Cortex of kidney (tissue), 1 donor: Measurements from ENCODE around the gene KCNJ18.
"Not testable (repeated sequence)": the region's sequence is repeated elsewhere in the genome, so short reads cannot be mapped to it uniquely, and the experiment has no call there.

Experiments used
- DNase-seq: peaks from one replicate; lab custom pipeline; 2025; lab: John Stamatoyannopoulos, UW

The KCNJ18 gene

DNA sequence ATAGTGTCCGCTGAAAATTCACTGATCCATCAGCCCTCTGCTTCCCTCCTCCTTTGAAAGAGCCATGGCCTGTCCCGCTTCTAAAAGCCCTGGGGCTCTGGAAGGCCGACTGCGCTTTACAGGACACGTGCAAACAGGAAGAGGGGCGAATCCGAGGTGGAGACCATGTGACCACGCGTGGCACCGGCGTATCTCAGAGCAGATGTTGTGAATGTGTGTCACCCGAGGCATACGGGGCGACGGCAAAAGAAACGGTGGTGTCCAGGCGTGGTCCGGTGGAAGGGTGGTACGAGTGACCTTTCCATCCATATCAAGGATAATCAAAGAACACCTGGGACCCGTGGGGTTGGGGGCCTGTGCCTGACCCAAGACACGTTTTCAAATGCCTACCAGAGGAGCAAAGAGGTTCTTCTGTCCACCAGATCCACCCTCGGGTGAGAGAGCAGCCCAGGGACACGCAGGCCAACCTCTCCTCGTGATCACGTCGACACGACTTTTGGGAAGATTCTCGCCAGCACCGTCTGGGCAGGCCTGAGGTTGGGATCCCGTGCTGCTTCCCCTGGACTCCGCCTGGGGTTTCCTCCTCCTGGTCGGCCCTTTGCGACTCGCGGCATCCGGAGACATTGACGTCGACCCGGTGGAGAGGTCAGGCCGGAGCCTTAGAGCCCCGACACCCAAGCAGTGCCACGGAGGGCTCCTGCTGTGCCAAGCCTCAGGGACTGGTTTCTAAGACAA is 7.1 kb upstream of the KCNJ18 start:
- not testable (repeated sequence) for DNase-seq

- no peak for DNase-seq
These were observed 5.9 kb upstream of the KCNJ18 start for GRCh38 chr17:21686165-21687015.

- DNase-seq: no peak
These were observed 5.0 kb upstream of the KCNJ18 start for GRCh38 chr17:21687136-21687953.

DNA sequence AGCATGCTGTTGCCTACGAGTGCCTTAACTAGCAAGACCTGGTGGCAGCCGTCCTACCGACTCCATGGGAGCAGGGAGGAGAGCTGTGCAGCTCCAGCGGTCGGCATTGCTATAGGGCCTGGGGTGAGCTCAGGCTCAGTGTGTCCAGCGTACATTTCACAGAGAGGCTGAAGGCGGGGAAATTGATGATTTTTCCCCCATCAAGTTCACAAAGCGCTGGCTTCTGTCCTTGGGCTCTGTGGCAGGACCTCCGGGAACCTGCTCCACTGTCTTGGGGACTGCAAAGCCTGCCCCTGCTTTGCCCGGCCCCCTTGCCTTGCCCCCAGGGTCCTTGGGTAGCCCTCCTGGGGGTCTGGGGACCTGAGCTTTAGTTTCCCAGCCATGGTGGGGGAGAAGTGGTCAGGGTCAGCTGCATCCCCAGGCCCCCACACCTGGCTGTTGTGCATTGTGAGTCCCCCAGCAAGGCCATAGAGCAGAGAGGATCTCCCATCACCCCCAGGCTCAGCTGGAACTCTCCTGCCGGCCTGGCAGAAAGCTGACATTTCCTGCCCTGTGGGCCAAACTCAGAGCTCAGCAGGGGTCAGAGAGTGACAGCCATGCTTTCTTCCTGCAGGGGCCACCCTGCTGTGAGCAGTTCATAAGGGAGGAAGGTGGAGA is 3.9 kb upstream of the KCNJ18 start:
- no peak for DNase-seq

DNA sequence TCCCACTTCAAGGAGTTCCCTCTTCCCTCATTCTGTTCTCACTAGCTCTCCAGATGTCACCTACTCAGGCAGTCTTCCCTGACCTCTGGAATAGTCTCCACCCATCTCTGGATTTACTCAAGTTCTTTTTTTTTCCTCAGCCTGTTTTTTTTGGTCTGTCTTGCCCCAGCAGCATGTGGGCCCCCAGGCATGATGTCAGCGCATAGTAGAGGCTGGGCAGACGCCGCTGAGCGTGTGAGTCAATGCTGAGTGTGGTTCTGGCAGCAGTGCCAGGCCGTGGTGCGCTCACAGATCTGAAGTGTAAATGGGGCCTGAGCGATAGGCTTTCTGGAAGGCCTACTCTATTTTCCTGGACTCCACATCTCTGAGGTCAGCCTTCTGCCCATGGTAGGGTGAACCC is 2.7 kb upstream of the KCNJ18 start:
- no peak for DNase-seq

- DNase-seq: not testable (repeated sequence)
These were observed 1.5 kb upstream of the KCNJ18 start for GRCh38 chr17:21690811-21691210.

DNA sequence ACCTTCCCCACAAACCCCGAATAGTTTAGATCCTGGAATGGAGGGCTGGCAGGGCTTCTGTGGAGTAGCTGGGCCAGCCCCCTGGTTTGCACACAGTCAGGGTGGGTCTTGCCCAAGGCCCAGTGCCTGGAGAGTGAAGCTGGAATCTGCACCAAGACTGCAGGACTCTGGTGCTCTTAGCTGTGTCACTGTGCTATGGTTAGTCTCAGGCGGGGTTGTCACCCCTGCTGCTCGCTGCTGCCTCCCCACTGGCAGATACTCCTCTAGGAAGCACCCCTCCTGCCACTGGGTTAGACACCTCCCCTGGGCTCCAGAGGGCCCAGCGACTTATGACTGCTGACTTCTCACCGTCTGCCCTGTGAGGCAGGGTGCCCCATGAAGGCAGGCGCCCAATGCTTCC is 842 bp upstream of the KCNJ18 start:
- DNase-seq: not testable (repeated sequence)

DNA sequence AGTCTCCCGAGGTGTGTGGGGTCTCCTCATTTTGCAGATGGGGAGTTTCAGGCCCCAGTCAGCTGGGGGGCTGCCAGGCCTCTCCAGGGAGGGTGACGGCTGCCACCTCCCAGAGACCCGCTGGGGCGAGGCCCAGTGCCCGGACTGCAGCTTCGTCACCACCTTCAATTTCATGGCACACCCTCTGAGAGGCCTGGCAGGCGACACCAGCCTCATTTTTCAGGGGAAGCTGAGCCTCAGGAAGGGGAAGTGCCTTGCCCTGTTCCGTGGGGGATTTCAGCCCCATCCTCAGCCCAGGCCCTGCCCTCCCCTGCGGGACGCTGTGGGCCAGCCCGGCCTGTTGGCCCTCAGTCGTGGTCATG is 362 bp downstream of the KCNJ18 start:
- not testable (repeated sequence) for DNase-seq

DNA sequence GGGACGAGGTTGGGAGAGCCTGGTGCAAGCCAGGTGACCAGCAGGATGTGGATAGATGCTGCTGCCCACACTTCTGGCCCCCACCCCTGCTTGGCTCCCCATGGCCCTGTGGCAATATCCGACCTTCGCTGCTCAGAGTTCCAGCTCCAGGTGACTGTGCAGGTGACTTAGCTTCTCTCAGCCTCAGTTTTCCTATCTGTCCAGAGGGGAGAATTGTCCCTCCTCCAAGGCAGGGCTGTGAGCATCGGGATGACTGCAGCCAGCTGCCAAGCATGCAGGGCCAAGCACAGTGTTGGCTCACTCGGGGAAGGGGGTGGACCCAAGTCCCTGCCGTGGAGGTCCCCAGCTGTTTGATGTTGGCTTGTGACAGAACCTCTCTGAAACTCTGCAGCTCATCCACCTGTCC is 1.1 kb downstream of the KCNJ18 start:
- DNase-seq: not testable (repeated sequence)

DNA sequence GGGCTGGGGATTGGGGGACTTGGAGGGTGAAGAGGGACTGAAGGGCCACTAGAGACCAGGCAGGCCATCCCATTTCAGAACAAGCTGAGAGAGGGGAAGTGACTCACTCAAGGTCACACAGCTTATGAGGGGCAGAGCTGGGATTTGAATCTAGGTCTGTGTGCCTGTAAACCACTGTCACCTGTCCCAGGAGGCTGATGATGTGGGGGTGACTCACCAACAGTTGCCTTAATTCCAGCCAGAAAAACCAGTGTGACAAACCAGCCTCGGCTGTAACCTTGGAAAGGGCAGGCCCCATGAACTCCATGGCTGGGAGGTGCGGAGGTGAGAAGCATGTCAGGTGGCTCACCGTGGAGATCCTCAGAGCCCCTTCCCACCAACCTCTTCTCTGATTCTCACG is 1.6 kb downstream of the KCNJ18 start:
- DNase-seq: not testable (repeated sequence)

DNA sequence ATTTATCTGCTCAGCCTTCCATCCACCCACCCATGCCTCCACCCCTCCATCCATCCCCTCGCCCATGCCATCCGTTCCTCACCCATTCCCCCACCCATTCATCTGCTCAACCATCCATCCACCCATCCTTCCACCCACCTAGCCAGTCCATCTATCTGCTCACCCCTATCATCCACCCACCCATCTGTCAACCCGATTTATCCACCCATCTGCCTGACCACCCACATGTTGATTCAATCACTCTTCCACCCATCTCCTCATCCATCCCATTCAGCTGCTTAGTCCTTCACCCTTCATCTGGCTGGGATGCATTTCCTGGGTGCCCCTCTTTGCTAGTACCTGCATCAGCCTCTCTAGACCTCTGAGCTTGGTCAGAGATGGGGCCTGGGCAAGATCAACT is 3.9 kb downstream of the KCNJ18 start:
- DNase-seq: not testable (repeated sequence)

- not testable (repeated sequence) for DNase-seq
These were observed 4.7 kb downstream of the KCNJ18 start for GRCh38 chr17:21696842-21697507.

GRCh38 chr17:21697508-21697860 is 5.2 kb downstream of the KCNJ18 start:
- not testable (repeated sequence) for DNase-seq

DNA sequence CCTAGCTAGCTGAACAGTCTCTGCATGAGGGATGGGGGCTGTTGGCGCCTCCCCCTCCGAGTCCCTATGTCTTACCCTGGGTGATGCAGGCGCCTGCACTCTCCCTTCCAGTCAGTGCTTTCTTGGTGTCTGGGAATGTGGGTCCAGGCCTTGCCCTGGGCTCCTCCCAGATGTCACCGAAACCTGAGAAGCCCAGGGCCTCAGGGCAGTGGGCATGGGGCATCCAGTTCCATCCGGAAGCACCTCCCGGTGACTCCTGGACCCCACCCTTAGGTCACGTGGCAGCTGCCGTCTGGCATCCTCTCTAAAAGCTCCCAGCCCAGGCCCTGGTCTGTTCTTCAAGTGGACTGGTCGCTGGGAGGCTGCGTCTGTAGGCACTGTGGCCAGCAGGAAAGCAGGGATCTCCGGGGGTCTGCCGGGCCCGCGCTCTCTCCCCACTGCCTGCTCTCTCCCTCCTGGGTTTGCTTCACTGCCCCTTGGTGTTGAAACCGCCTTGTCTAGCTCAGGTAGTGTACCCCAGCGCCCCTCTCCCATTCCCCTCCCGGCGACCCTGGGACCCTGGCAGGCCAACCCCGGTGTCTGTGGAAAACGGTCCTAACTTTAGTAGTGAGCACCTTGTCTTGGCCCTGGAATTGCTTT is 6.2 kb downstream of the KCNJ18 start:
- not testable (repeated sequence) for DNase-seq

DNA sequence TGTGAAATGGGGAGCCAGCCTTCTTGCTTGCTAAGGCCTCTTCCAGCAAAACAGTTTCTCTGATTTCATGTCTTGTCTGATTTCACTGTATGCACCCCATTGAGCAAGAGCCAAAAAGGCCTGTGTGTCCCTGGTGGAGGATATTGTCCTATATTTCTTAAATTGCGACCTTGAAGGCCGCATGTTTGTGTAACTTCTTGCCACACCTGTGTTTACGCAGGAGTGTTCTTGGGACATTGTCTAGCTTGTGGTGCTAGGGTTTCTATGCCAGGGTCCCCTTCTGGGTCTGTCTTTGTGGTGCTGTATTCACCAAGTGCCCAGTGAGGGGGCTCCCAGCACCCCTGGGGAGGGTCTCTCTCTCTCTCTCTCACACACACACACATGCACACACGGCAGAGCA is 6.8 kb downstream of the KCNJ18 start:
- not testable (repeated sequence) for DNase-seq

DNA sequence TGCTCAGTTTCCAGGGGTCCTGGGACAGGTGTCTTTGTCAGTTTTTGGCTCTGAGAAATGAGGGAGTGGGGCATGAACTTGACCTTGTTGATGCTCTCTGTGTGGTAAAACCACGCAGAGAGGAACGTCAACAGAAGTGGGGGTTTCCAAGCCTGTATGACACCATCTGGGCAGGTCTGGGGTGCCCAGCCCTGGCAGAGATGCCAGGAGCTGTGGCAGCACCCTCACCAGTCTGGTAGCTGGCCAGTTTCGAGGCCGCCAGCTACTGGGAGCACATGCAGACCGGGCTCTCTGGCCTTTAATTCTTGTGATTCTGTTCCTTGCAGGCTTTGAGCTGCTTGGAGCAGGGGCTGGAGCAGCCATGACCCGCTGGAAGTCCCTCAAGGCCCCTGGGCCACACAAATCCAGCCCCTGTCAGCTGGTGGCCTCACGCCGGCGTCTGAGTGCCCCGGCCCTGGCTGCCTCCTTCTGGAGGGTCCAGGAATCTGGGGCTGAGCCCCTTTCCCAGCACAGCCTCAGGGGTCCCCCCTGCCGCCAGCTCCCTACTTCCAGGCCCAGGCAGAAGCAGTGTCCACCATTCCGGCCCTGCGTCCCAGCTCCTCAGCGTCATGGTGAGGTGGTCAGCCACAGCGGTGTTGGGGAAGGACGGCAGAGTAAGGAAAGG is 7.4 kb downstream of the KCNJ18 start:
- DNase-seq: not testable (repeated sequence)

DNA sequence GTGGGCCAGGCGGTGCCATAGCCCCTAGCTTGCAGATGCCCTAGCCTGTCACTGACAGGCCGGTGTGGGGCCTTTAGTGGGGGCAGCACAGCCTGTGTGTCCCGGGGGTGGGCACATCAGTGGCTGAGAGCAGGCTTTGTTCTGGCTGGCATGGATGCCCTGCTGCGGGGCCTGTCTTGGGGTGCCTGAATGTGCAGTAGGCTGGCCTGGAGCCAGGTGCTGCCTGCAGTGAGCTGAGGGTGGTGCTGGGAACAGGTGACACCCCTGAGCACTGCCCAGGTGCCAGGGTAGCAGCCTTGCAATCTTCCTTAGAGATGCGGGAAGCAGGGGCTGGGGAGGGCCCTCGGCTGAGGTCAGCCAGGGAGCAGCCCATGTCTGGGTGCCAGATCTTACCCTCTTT is 8.8 kb downstream of the KCNJ18 start:
- DNase-seq: not testable (repeated sequence)

DNA sequence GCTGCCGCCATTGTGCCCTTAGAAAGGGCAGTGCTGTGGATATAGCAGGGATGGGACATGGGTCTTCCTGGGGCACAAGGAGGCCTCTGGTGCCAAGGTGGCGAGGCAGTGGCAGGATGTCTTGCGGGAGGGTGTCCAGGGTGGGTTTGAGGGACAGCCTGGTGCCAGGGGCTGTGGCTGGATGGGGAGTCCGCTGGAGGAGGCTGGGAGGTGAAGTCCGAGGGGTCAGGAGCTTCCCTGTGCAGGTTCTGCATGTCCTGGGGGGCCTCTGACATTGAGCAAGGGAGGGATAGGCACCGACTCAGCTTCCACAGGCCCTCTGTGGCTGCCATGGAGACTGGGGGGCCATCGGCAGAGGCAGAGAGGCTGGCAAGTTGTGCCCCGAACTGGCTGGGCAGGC is 9.7 kb downstream of the KCNJ18 start:
- not testable (repeated sequence) for DNase-seq

DNA sequence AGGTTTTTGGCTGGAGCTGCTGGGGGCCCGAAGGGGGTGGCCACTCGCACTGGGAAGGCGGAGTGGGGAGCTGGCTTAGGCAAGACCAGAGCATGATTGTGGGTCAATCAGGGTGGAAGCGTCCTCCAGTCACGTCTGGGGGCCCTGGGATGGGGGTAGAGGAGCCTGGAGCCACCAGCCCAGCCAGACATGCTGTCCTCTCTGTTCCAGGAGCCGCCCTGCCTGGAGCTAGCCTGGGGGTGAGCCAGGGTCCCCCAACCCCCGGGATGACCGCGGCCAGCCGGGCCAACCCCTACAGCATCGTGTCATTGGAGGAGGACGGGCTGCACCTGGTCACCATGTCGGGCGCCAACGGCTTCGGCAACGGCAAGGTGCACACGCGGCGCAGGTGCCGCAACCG is 10.2 kb downstream of the KCNJ18 start:
- not testable (repeated sequence) for DNase-seq

GRCh38 chr17:21702940-21703640 is 10.8 kb downstream of the KCNJ18 start:
- not testable (repeated sequence) for DNase-seq
